Astrocyte of the spinal cord (primary cell): Measurements from ENCODE around the gene KCNQ5.

Experiments used
- DNase-seq: peaks from one replicate; pipeline ENCODE4 v3.0.0; 2011; ENCODE audit warnings: low read depth, low spot score
- H3K4me3 ChIP-seq: 2 replicates; pipeline ENCODE4 v1.5.1; 2011; ENCODE audit warnings: low read depth, mild to moderate bottlenecking, low read length, moderate library complexity
- CTCF ChIP-seq: IDR thresholded peaks from 2 replicates; pipeline ENCODE4 v1.5.1; 2012; ENCODE audit warnings: low read depth, mild to moderate bottlenecking, low read length, inconsistent platforms
- in situ Hi-C: cut with HindIII; loops from 2 replicates; pipeline ENCODE4 v1.10.0; 2017; ENCODE audit warnings: low sequenced_read_pairs

KCNQ5 gene

GRCh38 chr6:72758901-72759300 lies 137.0 kb downstream of the KCNQ5 start:
- no peak for TF ChIP-seq CTCF
- DNase-seq: no peak
- in situ Hi-C loops: no loop called here

GRCh38 chr6:72760114-72760793 lies 138.4 kb downstream of the KCNQ5 start:
- DNase-seq: peak; percentile 28
- no peak overlapping the region for H3K4me3 ChIP-seq
- TF ChIP-seq CTCF: no peak
- in situ Hi-C loops: no loop called here

More at GRCh38 chr6:72758901-72759300, 137.0 kb downstream of the KCNQ5 start:
- no peak overlapping the region for H3K4me3 ChIP-seq

- no peak for DNase-seq
- in situ Hi-C loops: no loop called here
- TF ChIP-seq CTCF: no peak
- H3K4me3 ChIP-seq: no peak overlapping the region
These were observed 139.9 kb downstream of the KCNQ5 start for GRCh38 chr6:72761761-72762160.

GRCh38 chr6:72769459-72770125 lies 147.7 kb downstream of the KCNQ5 start:
- DNase-seq: no peak
- in situ Hi-C loops: no loop called here
- H3K4me3 ChIP-seq: no peak overlapping the region
- TF ChIP-seq CTCF: no peak

GRCh38 chr6:72770959-72771358 lies 149.1 kb downstream of the KCNQ5 start:
- H3K4me3 ChIP-seq: no peak overlapping the region
- DNase-seq: no peak
- no peak for TF ChIP-seq CTCF
- in situ Hi-C loops: no loop called here

GRCh38 chr6:72776456-72776855 lies 154.6 kb downstream of the KCNQ5 start:
- TF ChIP-seq CTCF: no peak
- no peak overlapping the region for H3K4me3 ChIP-seq
- in situ Hi-C loops: no loop called here
- DNase-seq: no peak
